Psoas muscle (tissue), 8 donors: ENCODE data around the gene MARK3. TPM values are rescaled to one million over a fixed set of nuclear protein-coding genes. Genes with fewer than 3 reads are reported as not detected.

ENCODE experiments used
- ATAC-seq, 4 donors: fragments of 200-7000 bp; cut with Tn5 transposase; one replicate each; pipeline ENCODE4 v1.9.1; 2020; ENCODE audit warnings: moderate library complexity in 3 of 4, mild to moderate bottlenecking in 2 of 4
- DNase-seq, 2 donors: peaks; one replicate each; pipeline ENCODE4 v3.0.0-alpha.2; 2020
- H3K27ac ChIP-seq: fragments of 200-600 bp; one replicate; pipeline ENCODE4 v1.8.0; 2022
- H3K27me3 ChIP-seq, 3 donors: fragments of 200-600 bp in 1 of 3; one replicate each; pipeline versions ENCODE4 v1.6.1 to v1.8.0; 2013 to 2022; ENCODE audit warnings: low read length in 2 of 3, mild to moderate bottlenecking in 2 of 3, moderate library complexity in 1 of 3; ENCODE audit not compliant: insufficient read depth in 3 of 3
- H3K36me3 ChIP-seq, 2 donors: fragments of 200-600 bp in 1 of 2; one replicate each; pipeline versions ENCODE4 v1.6.1 to v1.8.0; 2013 to 2022; ENCODE audit warnings: low read depth in 1 of 2, mild to moderate bottlenecking in 1 of 2, moderate library complexity in 1 of 2; ENCODE audit not compliant: insufficient read depth in 1 of 2
- H3K4me1 ChIP-seq: fragments of 200-600 bp; one replicate; pipeline ENCODE4 v1.8.0; 2022
- H3K4me3 ChIP-seq: fragments of 200-600 bp; one replicate; pipeline ENCODE4 v1.8.0; 2022; ENCODE audit warnings: mild to moderate bottlenecking
- H3K9me3 ChIP-seq: fragments of 200-600 bp; one replicate; pipeline ENCODE4 v1.8.0; 2022
- WGBS, 3 donors: extraction: QIAGEN DNeasy Blood & Tissue Kit; methylation state at CpG; one replicate each; pipeline versions ENCODE4 v1.1.6 to v1.1.7; 2013; 5-methylcytosine and 5-hydroxymethylcytosine counted together
- intact Hi-C, 2 donors: fragments of 100-400 bp; cut with DNase I; formaldehyde crosslinking; loops; one replicate each; pipeline versions ENCODE4 v1.11.0 to v1.14.2; 2022
- polyA plus RNA-seq, 3 donors: library from polyadenylated mRNA; stranded (reverse); fragments of 200-250 nt; gene quantifications; one replicate each; pipeline ENCODE4 v1.2.3, GENCODE V29; 2013
- total RNA-seq, 4 donors: library from RNA; stranded (reverse); fragmentation: NEBNext Ultra II Directional in 2 of 4; extraction: Animal tissue kit (Norgen Biotek cat#: 25700) in 2 of 4; gene quantifications; one replicate each; pipeline versions ENCODE4 v1.2.1 to v1.2.4, GENCODE V29; 2021 to 2023
- TF ChIP-seq, protein P1 (sequence below): fragments of 200-600 bp; IDR thresholded peaks from one replicate; pipeline ENCODE4 v1.8.0; 2022; ENCODE audit warnings: antibody characterized with exemption
- donor health status: healthy with polysubstance abuse.
- donor health status: DM: no; HTN: no; CAD: no; lungs with moderate emphysema.
- donor health status: Bipolar disorder and iron deficiency.
- donor health status: healthy.
- donor health status: DM: yes; HTN: yes; CAD: no.
- donor health status: DM: no; HTN: no; CAD: no.
- donor health status: DM: no; HTN: no; CAD: no.
- donor health status: DM: yes; HTN: yes; CAD: no.

MARK3 gene
- total and polyA plus RNA-seq, 7 donors, result 46.1 to 89.2 (median 63.9) TPM

- H3K27me3 ChIP-seq, result no peaks in the 10 kb centered on the region
- WGBS, 3 donors, result 66 to 76% (median 70%) methylated on average over 15 to 18 of the region's 18 CpGs
- H3K4me1 ChIP-seq, result peaks cover 37% of the 10 kb centered on the region
- TF ChIP-seq, protein P1, sequence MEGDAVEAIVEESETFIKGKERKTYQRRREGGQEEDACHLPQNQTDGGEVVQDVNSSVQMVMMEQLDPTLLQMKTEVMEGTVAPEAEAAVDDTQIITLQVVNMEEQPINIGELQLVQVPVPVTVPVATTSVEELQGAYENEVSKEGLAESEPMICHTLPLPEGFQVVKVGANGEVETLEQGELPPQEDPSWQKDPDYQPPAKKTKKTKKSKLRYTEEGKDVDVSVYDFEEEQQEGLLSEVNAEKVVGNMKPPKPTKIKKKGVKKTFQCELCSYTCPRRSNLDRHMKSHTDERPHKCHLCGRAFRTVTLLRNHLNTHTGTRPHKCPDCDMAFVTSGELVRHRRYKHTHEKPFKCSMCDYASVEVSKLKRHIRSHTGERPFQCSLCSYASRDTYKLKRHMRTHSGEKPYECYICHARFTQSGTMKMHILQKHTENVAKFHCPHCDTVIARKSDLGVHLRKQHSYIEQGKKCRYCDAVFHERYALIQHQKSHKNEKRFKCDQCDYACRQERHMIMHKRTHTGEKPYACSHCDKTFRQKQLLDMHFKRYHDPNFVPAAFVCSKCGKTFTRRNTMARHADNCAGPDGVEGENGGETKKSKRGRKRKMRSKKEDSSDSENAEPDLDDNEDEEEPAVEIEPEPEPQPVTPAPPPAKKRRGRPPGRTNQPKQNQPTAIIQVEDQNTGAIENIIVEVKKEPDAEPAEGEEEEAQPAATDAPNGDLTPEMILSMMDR, result no peak
- H3K36me3 ChIP-seq, result peaks cover 0 to 28% of the 10 kb centered on the region in 2 donors
- ATAC-seq (no peak), DNase-seq (peak in 1 of 2 donors; percentile 17)
- H3K27ac ChIP-seq, result peak overlapping the region; percentile 16
- intact Hi-C loops, result no loop called here
- H3K9me3 ChIP-seq, result no peaks in the 10 kb centered on the region
- no peak overlapping the region for H3K4me3 ChIP-seq
Measured at GRCh38 chr14:103537175-103537990, 152.2 kb downstream of the MARK3 start.

GRCh38 chr14:103538291-103539055 is 153.3 kb downstream of the MARK3 start:
- Histone ChIP-seq H3K27ac (peak overlapping the region; percentile 63), H3K9me3 (no peaks in the 10 kb centered on the region), H3K4me1 (peaks cover 46% of the 10 kb centered on the region), H3K36me3 (peaks cover 0 to 19% of the 10 kb centered on the region in 2 donors), H3K4me3 (no peak overlapping the region), H3K27me3 (no peaks in the 10 kb centered on the region)
- 26 to 31% (median 26%) methylated on average over 27 to 30 of the region's 30 CpGs for WGBS, 3 donors
- intact Hi-C loops, result no loop called here
- ATAC-seq, result peak; percentile 32 to 59 (median 46)
- TF ChIP-seq, protein P1, result no peak
- DNase-seq, result peak; percentile 50 to 73

DNA sequence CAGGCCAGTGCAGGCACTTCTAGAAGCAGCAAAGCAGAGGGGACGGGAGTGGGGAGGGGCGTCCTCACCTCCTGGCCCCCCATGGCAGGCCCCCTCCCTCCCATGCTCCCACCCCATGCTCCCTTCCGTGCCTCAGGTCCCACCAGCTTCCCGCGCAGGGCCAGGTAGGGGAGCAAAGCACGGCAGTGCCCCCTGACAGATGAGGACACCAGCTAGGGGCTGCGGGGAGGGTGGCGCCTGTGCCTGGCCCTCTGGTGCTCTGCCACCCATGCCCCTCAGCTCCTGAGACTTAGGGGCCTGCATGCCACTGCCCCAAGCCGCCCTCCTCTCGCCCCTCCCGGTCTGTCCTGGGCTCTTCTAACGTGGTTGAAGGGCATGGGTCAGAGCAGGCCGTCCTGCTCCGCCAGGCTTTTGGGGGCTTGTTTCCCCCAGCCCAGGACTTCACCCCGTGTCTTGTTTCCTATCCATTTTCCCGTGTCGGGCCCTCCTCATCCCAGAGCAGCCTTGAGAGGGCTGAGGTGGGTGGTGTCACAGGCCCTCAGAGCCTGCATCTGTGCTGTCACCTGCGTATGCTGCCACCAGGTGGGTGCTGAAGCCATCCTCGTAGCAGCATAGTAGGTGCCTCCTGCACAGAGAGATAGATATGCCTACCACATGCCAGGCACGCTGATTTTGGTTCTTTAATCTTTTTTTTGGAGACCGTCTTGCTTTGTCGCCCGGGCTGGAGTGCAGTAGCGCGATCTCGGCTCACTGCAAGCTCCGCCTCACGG is 154.0 kb downstream of the MARK3 start:
- 71 to 73% (median 72%) methylated on average over 28 of the region's 28 CpGs for WGBS, 3 donors
- H3K9me3 ChIP-seq, result no peaks in the 10 kb centered on the region
- peak; percentile 23 to 48 for DNase-seq
- TF ChIP-seq, protein P1, result no peak
- H3K27ac ChIP-seq, result peak overlapping the region; percentile 63
- no peaks in the 10 kb centered on the region for H3K27me3 ChIP-seq
- intact Hi-C loops, result no loop called here
- peaks cover 0 to 12% of the 10 kb centered on the region in 2 donors for H3K36me3 ChIP-seq
- H3K4me3 ChIP-seq, result no peak overlapping the region
- H3K4me1 ChIP-seq, result peaks cover 54% of the 10 kb centered on the region
- ATAC-seq, result peak in 1 of 4 donors; percentile 3

GRCh38 chr14:103540821-103541708 is 155.8 kb downstream of the MARK3 start:
- 55 to 66% (median 59%) methylated on average over 7 to 17 of the region's 17 CpGs for WGBS, 3 donors
- H3K36me3 ChIP-seq, result no peaks in the 10 kb centered on the region
- TF ChIP-seq, protein P1, result no peak
- DNase-seq (peak; percentile 24 to 56), ATAC-seq (no peak)
- no peak overlapping the region for H3K4me3 ChIP-seq
- no peaks in the 10 kb centered on the region for H3K27me3 ChIP-seq
- peak overlapping the region; percentile 58 for H3K27ac ChIP-seq
- no peaks in the 10 kb centered on the region for H3K9me3 ChIP-seq
- intact Hi-C loops, result loop anchor here in 1 of 2 donors (10.0 kb wide), 1 partner anchor 46 kb away; no protein-coding TSS in a partner anchor
- H3K4me1 ChIP-seq, result peaks cover 56% of the 10 kb centered on the region
